ENCODE results near the gene GOLGA6A. TPM values are rescaled to one million over a fixed set of nuclear protein-coding genes. Genes with fewer than 3 reads are reported as not detected.

Gene GOLGA6A
- total RNA-seq, 2 experiments from 2014 or later = 0.16 to 0.42 TPM

DNA sequence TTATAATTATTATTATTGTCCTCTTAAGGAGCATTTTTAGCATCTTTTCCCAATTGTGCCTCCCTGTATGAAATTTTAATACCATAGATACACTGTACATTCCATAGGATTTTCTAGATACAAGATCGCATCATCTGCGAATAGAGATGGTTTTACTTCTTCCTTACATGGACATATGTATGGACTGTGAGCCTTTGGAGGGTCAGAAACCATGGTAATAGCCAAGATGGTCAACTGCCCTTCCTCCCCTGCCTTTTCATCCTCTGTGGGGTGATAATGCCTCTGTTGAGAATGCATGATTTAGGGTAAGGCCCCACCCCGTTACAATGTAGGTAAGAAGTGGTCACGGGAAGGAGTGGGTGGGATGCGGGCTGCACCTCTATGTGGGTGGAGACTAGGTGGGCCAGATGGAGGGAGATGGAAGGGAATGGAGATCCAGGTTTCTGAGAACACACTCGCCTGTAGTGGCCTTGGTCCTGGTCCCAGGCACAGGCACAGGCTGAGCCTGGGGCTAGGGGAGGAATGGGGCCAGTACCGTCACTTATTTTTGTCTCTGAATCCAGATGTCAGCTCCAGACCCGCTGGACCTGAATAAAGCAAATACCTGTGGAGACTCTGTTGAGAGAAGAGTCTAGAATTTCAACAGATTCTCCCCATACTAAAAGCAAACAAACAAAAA is 31.7 kb downstream of the GOLGA6A start:
- no peaks in the 10 kb centered on the region for H3K9me3 Mint-ChIP-seq
- peaks cover 25% of the 10 kb centered on the region for H3K4me1 Mint-ChIP-seq (ENCODE audit: low read depth)
- ChIA-PET CTCF (no interaction called here), POLR2A (no interaction called here)
- DNase-seq (no peak), ATAC-seq (ENCODE audit: poor library complexity) (no peak)
- H3K27ac Mint-ChIP-seq = no peak overlapping the region
- H3K9me3 ChIP-seq (ENCODE audit: control insufficient read depth in 1 of 2, insufficient read depth in 1 of 2, low read length in 2 of 2) = no peaks in the 10 kb centered on the region
- H3K36me3 ChIP-seq (ENCODE audit: insufficient read depth, low read length) = no peaks in the 10 kb centered on the region
- no peaks in the 10 kb centered on the region for H3K27me3 ChIP-seq (ENCODE audit: control insufficient read depth in 1 of 2, insufficient read depth in 2 of 2, low read length in 2 of 2)
- intact Hi-C loops (cut with DNase I, micrococcal nuclease) = loop anchor here (10.0 kb wide), 2 partner anchors 76 to 274 kb away; no protein-coding TSS in a partner anchor
- no peak overlapping the region for H3K27ac ChIP-seq (ENCODE audit: low read depth in 1 of 2, low read length in 2 of 2)
- peaks cover 19% of the 10 kb centered on the region for H3K4me1 ChIP-seq (ENCODE audit: insufficient read depth, low read length)
- H3K27me3 Mint-ChIP-seq = no peaks in the 10 kb centered on the region
- peaks cover 3% of the 10 kb centered on the region for H3K36me3 Mint-ChIP-seq (ENCODE audit: low read depth)
- H3K4me3 ChIP-seq (ENCODE audit: low read length) = no peak overlapping the region
- H3K4me3 Mint-ChIP-seq = no peak overlapping the region
- TF ChIP-seq, protein P1, sequence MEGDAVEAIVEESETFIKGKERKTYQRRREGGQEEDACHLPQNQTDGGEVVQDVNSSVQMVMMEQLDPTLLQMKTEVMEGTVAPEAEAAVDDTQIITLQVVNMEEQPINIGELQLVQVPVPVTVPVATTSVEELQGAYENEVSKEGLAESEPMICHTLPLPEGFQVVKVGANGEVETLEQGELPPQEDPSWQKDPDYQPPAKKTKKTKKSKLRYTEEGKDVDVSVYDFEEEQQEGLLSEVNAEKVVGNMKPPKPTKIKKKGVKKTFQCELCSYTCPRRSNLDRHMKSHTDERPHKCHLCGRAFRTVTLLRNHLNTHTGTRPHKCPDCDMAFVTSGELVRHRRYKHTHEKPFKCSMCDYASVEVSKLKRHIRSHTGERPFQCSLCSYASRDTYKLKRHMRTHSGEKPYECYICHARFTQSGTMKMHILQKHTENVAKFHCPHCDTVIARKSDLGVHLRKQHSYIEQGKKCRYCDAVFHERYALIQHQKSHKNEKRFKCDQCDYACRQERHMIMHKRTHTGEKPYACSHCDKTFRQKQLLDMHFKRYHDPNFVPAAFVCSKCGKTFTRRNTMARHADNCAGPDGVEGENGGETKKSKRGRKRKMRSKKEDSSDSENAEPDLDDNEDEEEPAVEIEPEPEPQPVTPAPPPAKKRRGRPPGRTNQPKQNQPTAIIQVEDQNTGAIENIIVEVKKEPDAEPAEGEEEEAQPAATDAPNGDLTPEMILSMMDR (IDR thresholded peaks at IDR 0.05) = no peak

DNA sequence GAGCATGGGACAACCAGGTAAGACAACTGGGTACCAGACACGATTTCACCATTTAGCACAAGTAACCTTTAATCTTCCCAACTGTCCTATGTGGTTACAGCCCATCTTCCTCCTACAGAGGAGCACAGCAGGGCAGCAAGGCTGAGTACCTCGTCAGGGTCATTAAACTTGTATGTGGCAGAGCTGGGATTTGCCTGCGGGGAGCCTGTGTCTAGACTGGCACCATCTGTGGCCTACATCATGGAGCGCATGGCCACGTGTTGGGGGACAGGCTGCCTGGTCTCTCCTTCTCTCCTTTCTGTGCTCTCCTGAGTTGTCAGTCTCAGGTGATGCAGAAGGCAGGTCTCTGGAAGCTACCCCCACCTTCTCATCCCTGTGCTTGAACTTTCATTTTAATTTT is 32.2 kb downstream of the GOLGA6A start:
- Histone ChIP-seq H3K36me3 (ENCODE audit: insufficient read depth, low read length) (peaks cover 5% of the 10 kb centered on the region), H3K27ac (ENCODE audit: low read depth in 1 of 2, low read length in 2 of 2) (no peak overlapping the region), H3K4me3 (ENCODE audit: low read length) (no peak overlapping the region), H3K27me3 (ENCODE audit: control insufficient read depth in 1 of 2, insufficient read depth in 2 of 2, low read length in 2 of 2) (no peaks in the 10 kb centered on the region), H3K9me3 (ENCODE audit: control insufficient read depth in 1 of 2, insufficient read depth in 1 of 2, low read length in 2 of 2) (no peaks in the 10 kb centered on the region), H3K4me1 (ENCODE audit: insufficient read depth, low read length) (peaks cover 19% of the 10 kb centered on the region)
- TF ChIP-seq, protein P1 (IDR thresholded peaks at IDR 0.05) = no peak
- CTCF ChIA-PET = interaction anchor here (2.5 kb wide), 1 partner anchor 78 kb away, joined by 11 read pairs; no protein-coding TSS in a partner anchor
- DNase-seq (no peak), ATAC-seq (ENCODE audit: poor library complexity) (no peak)
- Mint-ChIP-seq H3K27ac (no peak overlapping the region), H3K4me3 (no peak overlapping the region), H3K27me3 (no peaks in the 10 kb centered on the region), H3K4me1 (ENCODE audit: low read depth) (peaks cover 25% of the 10 kb centered on the region), H3K9me3 (no peaks in the 10 kb centered on the region), H3K36me3 (ENCODE audit: low read depth) (peaks cover 8% of the 10 kb centered on the region)
- POLR2A ChIA-PET = no interaction called here
- intact Hi-C loops (cut with DNase I, micrococcal nuclease) = loop anchor here (10.0 kb wide), 2 partner anchors 75 to 275 kb away; no protein-coding TSS in a partner anchor

DNA sequence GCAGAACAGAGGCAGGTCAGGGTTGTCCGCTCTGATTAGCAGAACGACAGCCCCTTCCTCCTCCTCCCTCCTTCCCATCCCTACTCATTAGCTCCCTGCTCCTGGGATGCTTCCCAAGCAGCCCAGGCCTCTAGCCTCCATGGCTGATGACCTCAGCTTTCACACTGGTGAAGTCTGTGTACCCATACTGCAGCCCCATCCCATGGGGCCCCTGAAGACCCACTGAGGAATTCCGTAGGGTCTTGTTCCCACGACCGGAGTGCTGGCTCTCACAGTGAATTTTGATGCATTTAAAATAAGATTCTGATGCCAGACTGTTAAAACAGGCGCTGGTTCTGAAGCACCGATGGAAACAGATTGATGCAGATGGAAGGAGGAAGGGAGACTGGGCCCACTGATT is 36.1 kb downstream of the GOLGA6A start:
- intact Hi-C loops (cut with DNase I, micrococcal nuclease) = loop anchor here in 1 of 2 experiments (2.0 kb wide), 1 partner anchor 53 kb away; the partner anchor contains the start of gene STOML1
- DNase-seq (no peak), ATAC-seq (ENCODE audit: poor library complexity) (no peak)
- CTCF ChIA-PET = interaction anchor here (2.7 kb wide), 1 partner anchor 119 kb away, joined by 8 read pairs; no protein-coding TSS in a partner anchor
- TF ChIP-seq, protein P1 (IDR thresholded peaks at IDR 0.05) = no peak
- POLR2A ChIA-PET = no interaction called here
- H3K4me1 ChIP-seq (ENCODE audit: insufficient read depth, low read length) = peaks cover 15% of the 10 kb centered on the region
- H3K9me3 ChIP-seq (ENCODE audit: control insufficient read depth in 1 of 2, insufficient read depth in 1 of 2, low read length in 2 of 2) = no peaks in the 10 kb centered on the region
- peaks cover 23% of the 10 kb centered on the region for H3K36me3 ChIP-seq (ENCODE audit: insufficient read depth, low read length)
- no peaks in the 10 kb centered on the region for H3K27me3 Mint-ChIP-seq
- H3K27me3 ChIP-seq (ENCODE audit: control insufficient read depth in 1 of 2, insufficient read depth in 2 of 2, low read length in 2 of 2) = no peaks in the 10 kb centered on the region
- no peak overlapping the region for H3K4me3 Mint-ChIP-seq
- peaks cover 13% of the 10 kb centered on the region for H3K4me1 Mint-ChIP-seq (ENCODE audit: low read depth)
- no peak overlapping the region for H3K4me3 ChIP-seq (ENCODE audit: low read length)
- no peaks in the 10 kb centered on the region for H3K9me3 Mint-ChIP-seq
- H3K27ac Mint-ChIP-seq = no peak overlapping the region
- H3K27ac ChIP-seq (ENCODE audit: low read depth in 1 of 2, low read length in 2 of 2) = no peak overlapping the region
- H3K36me3 Mint-ChIP-seq (ENCODE audit: low read depth) = peaks cover 15% of the 10 kb centered on the region
